GM18519 (cell line): ENCODE measurements around the gene TSPAN5.

Source experiments
- ATAC-seq: cut with Tn5 transposase; IDR thresholded peaks from one replicate; pipeline ENCODE4 v1.9.1; 2021; ENCODE audit warnings: mild to moderate bottlenecking, moderate library complexity; ENCODE audit not compliant: unreplicated experiment, low FRiP score

Gene TSPAN5

DNA sequence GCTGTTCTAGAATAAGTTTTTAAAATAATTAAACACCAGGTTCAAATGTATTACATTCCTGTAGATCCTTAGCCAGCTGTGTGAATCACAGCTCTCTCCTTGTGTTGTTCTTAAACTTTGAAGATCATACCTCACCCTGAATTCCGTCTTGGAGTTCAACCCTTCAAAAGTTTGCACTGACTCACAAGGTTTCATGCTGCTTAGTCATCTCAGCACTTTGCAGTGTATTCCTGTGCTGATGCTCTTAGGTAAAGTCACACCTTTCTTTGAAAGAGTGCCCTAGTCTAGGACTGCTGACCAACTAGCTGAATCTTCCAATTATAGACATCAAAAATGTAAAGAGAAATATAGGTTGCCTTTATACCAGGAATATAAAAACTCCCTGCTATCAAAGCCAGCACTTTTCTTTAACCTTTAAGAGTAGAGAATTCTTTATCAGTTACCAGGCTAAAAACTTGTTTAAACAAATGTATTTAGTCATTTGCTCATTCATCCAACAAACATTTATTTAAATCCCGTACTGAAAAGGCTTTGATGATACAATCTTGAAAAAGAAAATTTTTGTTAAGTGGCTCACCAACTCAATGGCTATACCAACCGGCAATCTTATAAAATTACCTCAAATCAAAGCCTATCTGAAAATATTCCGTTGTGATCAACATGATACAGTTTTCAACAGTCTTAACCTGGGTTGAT lies 227.6 kb downstream of the TSPAN5 start:
- no peak for ATAC-seq

DNA sequence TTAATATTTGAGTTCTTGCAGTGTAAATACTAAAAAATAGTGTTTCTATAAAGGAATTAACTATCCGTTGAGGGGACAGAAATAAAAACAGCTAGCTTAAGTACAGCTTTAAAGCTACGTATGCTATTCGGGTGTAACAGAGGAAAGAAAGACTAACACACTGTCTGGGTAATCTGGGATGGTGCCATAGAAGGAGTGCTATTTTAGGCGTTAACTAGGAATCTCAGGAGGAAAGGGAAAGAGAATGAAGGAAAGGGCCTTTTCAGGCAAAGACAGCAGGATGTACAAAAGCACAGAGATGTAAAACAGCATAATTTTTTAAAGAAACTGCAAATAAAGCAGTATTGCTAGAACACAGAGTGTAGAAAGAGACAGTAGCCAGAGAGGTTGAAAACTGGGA lies 235.4 kb downstream of the TSPAN5 start:
- ATAC-seq, result no peak

DNA sequence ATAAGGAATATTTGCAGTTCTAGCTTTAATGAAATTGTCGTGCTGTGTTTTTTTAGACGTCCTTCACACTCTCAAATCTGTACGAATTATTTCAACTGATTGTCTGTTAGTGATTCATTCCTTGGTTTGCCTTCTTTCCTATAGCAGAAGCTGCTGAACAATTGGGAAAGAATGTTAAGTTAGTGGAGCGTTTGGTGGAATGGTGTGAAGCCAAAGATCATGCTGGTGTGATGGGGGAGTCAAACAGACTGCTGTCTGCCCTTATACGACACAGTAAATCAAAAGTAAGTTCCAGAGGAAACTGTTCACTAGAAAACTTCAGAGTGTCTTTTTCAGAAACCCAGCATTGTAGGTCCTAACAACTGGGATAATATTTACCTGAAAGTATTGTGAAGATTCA lies 237.3 kb downstream of the TSPAN5 start:
- no peak for ATAC-seq
